Measurements from ENCODE around the gene PRSS57. TPM values are rescaled to one million over a fixed set of nuclear protein-coding genes. Genes with fewer than 3 reads are reported as not detected.

The PRSS57 gene
- total RNA-seq, 2 experiments from 2014 or later, result not detected

DNA sequence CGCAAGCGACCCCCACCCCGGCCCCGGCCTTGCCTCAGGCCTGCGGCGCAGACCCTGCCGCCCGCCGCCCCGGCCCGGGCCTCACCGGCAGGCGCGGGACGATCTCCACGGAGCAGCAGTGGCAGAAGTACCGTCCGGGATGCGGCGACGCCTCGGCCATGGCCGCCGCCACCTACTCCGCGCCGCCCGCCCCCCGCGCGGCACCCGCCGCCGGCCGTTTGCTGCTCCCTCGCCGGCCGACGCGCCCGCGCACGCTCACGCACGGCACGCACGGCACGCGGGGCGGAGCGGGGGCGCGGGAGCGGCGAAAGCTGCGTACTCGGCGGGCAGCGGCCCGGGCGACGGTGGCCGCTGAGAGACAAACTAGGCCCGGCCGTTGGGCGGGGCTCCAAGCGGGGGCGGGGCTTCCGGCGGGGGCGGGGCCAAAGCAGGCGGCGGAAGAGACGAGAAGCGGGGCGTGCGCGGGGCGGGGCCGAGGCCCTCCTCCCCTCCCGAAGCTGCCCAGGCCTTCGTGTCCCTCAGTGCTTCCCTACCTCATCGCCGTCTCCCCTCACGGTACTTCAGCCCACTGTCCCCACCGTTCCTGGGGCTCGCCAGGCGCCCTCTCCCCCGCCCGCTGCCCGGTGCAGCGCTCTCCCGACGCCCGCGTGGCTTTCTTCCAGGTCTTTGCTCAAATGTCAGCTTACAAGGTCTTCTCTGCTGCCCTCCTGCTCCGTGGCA, 32.1 kb downstream of the PRSS57 start, which contains the start of gene RNF126:
RNF126 (minus strand) TSS at position 253 of the 720 bp plus-strand sequence; CDS start at position 160, 93 bp downstream.
- Histone ChIP-seq H2AFZ (ENCODE audit: low read length) (peak within 1 kb of the TSS; percentile 72; the same call in 1 of the 2 replicates), H4K20me1 (ENCODE audit: insufficient read depth, low read length) (peaks cover 19% of the 10 kb centered on the region), H3K36me3 (ENCODE audit: insufficient read depth, low read length) (peaks cover 38% of the 10 kb centered on the region), H3K27ac (ENCODE audit: low read depth, low read length, poor library complexity, severe bottlenecking) (peak within 1 kb of the TSS; percentile 81), H3K9me3 (ENCODE audit: low read length) (no peaks in the 10 kb centered on the region), H3K4me1 (ENCODE audit: insufficient read depth, low read length, poor library complexity, severe bottlenecking) (peaks cover 44% of the 10 kb centered on the region), H3K79me2 (ENCODE audit: insufficient read depth, low read depth, low read length) (peaks cover 53% of the 10 kb centered on the region), H3K9me2 (ENCODE audit: insufficient read depth, low read length) (no peaks in the 10 kb centered on the region), H3K4me3 (ENCODE audit: low read depth, low read length, poor library complexity, severe bottlenecking) (peak within 1 kb of the TSS; percentile 100), H3K4me2 (ENCODE audit: low read length) (peak within 1 kb of the TSS; percentile 100)
- ChIA-PET CTCF (ENCODE audit: unreplicated experiment) (interaction anchor here (0.6 kb wide), 1 partner anchor 119 kb away, joined by 3 read pairs; no protein-coding TSS in a partner anchor), POLR2A (interaction anchor here (0.9 kb wide), 1 partner anchor 17 kb away, joined by 3 read pairs; no protein-coding TSS in a partner anchor)
- intact Hi-C loops (cut with micrococcal nuclease; ENCODE audit: unreplicated experiment), result loop anchor here (2.0 to 5.0 kb wide), 2 partner anchors 91 to 134 kb away; partner anchors contain the start of genes BSG and PTBP1
- BruUV-seq (replicated peaks), result no TSS peak
- TF ChIP-seq EZH2phosphoT487 (IDR thresholded peaks at IDR 0.05; ENCODE audit: borderline replicate concordance, low read depth, low read length), result no peak
- TF ChIP-seq, protein P1, sequence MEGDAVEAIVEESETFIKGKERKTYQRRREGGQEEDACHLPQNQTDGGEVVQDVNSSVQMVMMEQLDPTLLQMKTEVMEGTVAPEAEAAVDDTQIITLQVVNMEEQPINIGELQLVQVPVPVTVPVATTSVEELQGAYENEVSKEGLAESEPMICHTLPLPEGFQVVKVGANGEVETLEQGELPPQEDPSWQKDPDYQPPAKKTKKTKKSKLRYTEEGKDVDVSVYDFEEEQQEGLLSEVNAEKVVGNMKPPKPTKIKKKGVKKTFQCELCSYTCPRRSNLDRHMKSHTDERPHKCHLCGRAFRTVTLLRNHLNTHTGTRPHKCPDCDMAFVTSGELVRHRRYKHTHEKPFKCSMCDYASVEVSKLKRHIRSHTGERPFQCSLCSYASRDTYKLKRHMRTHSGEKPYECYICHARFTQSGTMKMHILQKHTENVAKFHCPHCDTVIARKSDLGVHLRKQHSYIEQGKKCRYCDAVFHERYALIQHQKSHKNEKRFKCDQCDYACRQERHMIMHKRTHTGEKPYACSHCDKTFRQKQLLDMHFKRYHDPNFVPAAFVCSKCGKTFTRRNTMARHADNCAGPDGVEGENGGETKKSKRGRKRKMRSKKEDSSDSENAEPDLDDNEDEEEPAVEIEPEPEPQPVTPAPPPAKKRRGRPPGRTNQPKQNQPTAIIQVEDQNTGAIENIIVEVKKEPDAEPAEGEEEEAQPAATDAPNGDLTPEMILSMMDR (conservative IDR thresholded peaks at IDR 0.05; ENCODE audit: low read length), result no peak
- DNase-seq (ENCODE audit: low spot score), result peak; percentile 93

DNA sequence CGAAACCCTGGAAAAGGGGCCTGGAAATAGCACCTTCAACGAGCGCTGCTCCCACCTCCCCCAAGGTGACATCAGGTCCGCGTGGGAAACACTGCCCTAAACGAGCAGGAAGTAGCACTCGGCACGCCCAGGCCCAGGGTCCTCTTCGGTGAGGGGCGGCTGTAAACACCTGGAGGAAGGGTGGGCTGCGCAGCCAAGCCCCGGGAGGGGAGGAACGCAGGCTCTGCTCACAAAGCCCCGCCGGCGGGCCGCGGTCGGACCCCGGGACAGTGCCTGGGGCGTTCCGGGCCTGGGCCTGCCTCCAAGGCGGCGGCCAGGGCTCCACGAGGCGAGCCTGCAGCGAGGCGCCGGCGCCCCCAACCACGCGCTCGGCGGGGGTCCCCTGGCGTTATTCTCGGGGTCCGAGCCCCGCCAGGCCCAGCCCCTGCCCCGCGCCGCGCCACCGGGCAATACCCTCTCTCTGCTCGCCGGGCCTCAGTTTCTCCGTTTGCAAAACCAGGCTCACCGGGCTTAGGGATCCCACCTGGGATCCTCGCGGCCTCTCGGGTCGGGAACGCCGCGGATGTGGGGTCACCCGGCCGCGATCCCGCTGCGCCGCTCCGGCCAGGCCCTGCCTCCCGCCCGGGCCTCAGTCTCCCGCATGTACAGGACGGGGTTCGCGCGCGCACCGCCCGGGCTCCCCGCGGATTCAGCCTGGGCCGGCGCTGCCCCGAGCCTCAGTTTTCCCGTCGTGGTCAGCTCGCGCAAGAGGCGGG, 32.9 kb downstream of the PRSS57 start:
- H2AFZ ChIP-seq (ENCODE audit: low read length), result no peak overlapping the region
- no peaks in the 10 kb centered on the region for H3K9me3 ChIP-seq (ENCODE audit: low read length)
- H3K4me1 ChIP-seq (ENCODE audit: insufficient read depth, low read length, poor library complexity, severe bottlenecking), result peaks cover 44% of the 10 kb centered on the region
- POLR2A ChIA-PET, result no interaction called here
- TF ChIP-seq, protein P1 (conservative IDR thresholded peaks at IDR 0.05; ENCODE audit: low read length), result no peak
- TF ChIP-seq EZH2phosphoT487 (IDR thresholded peaks at IDR 0.05; ENCODE audit: borderline replicate concordance, low read depth, low read length), result no peak
- peak overlapping the region; percentile 100 for H3K4me3 ChIP-seq (ENCODE audit: low read depth, low read length, poor library complexity, severe bottlenecking)
- peak overlapping the region; percentile 81 for H3K27ac ChIP-seq (ENCODE audit: low read depth, low read length, poor library complexity, severe bottlenecking)
- intact Hi-C loops (cut with micrococcal nuclease; ENCODE audit: unreplicated experiment), result loop anchor here (2.0 to 5.0 kb wide), 2 partner anchors 90 to 134 kb away; partner anchors contain the start of genes BSG and PTBP1
- CTCF ChIA-PET (ENCODE audit: unreplicated experiment), result interaction anchor here (0.6 kb wide), 1 partner anchor 119 kb away, joined by 3 read pairs; no protein-coding TSS in a partner anchor
- peak overlapping the region; percentile 100 for H3K4me2 ChIP-seq (ENCODE audit: low read length)
- H4K20me1 ChIP-seq (ENCODE audit: insufficient read depth, low read length), result peaks cover 19% of the 10 kb centered on the region
- peak; percentile 82 for DNase-seq (ENCODE audit: low spot score)
- no TSS peak for BruUV-seq (replicated peaks)
- peaks cover 61% of the 10 kb centered on the region for H3K79me2 ChIP-seq (ENCODE audit: insufficient read depth, low read depth, low read length)
- H3K36me3 ChIP-seq (ENCODE audit: insufficient read depth, low read length), result peaks cover 45% of the 10 kb centered on the region
- no peaks in the 10 kb centered on the region for H3K9me2 ChIP-seq (ENCODE audit: insufficient read depth, low read length)
